ENCODE results near the gene SPRR2A.

DNA sequence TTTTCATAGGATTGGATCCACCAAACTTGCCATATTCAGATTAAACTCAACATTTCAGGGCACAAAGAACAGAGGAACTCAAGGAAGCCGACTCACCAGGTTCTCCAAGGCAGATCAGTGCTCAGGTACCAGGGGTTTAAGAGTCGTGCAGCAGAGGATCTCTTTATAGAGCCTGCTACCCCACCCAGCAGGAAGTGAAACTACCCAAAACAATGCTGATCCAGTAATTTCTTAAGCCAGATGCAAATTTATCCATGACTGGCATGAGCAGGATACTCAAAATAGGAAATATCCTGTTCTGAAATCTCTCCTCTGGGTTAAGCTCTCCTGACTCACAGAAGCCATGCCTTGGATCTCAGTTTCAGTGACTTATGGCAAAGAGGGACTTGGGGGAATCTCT lies at the start of gene SPRR2A:
- TF ChIP-seq POLR2AphosphoS5 (IDR thresholded peaks at IDR 0.05): no peak
- TF ChIP-seq POLR2A (IDR thresholded peaks at IDR 0.05): no peak
- TF ChIP-seq, protein P1, sequence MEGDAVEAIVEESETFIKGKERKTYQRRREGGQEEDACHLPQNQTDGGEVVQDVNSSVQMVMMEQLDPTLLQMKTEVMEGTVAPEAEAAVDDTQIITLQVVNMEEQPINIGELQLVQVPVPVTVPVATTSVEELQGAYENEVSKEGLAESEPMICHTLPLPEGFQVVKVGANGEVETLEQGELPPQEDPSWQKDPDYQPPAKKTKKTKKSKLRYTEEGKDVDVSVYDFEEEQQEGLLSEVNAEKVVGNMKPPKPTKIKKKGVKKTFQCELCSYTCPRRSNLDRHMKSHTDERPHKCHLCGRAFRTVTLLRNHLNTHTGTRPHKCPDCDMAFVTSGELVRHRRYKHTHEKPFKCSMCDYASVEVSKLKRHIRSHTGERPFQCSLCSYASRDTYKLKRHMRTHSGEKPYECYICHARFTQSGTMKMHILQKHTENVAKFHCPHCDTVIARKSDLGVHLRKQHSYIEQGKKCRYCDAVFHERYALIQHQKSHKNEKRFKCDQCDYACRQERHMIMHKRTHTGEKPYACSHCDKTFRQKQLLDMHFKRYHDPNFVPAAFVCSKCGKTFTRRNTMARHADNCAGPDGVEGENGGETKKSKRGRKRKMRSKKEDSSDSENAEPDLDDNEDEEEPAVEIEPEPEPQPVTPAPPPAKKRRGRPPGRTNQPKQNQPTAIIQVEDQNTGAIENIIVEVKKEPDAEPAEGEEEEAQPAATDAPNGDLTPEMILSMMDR (IDR thresholded peaks at IDR 0.05): no peak

Measured in stomach (tissue), 4 donors.